Activated CD4-positive, CD25-positive, alpha-beta regulatory T cell treated with anti-CD3 and anti-CD28 coated beads, Interleukin-2, amount 50 U/mL, for 72 hours (primary cell): ENCODE results near the gene IFNGR2.
A peak's percentile ranks its signal among the peaks of the same experiment; 100 is the strongest.
"Not testable (repeated sequence)": the region's sequence is repeated elsewhere in the genome, so short reads cannot be mapped to it uniquely, and the experiment has no call there.

Experiments used
- DNase-seq: peaks from one replicate; pipeline ENCODE4 v3.0.0; 2021

Gene IFNGR2, protein sequence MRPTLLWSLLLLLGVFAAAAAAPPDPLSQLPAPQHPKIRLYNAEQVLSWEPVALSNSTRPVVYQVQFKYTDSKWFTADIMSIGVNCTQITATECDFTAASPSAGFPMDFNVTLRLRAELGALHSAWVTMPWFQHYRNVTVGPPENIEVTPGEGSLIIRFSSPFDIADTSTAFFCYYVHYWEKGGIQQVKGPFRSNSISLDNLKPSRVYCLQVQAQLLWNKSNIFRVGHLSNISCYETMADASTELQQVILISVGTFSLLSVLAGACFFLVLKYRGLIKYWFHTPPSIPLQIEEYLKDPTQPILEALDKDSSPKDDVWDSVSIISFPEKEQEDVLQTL

DNA sequence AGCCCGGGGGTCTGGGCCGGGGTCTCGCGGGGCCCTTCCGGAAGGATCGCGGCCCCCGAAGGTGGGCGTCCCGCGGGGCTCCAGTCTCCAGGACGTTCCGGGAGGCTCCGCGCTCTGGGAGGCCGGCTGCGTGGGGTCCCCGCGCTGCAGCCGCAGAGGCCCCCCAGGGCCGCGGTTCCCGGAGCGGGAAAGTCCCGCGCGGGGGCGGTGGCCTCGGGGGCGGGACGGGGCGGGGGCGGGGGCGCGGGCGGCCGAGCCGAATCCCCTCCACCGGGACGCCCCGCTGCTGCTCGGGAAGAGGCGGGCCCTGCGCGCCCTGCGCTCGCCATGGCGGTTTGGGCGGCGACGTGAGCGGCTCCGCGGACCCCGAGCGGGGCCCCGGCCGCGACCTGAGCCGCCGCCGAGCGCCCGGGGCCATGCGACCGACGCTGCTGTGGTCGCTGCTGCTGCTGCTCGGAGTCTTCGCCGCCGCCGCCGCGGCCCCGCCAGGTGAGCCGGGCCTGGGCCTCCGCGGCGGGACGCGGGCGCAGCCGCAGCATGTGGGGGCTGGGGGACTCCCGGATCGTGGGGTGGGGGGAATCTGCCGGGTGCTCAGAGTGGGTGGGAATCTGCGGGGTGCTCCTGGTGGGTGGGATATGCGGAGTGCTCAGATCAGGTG lies at the start of gene IFNGR2:
TSS of gene IFNGR2 (plus strand) at position 286 of the 658 bp plus-strand sequence. CDS start at position 417, 131 bp downstream.
- peak; percentile 52 for DNase-seq

DNA sequence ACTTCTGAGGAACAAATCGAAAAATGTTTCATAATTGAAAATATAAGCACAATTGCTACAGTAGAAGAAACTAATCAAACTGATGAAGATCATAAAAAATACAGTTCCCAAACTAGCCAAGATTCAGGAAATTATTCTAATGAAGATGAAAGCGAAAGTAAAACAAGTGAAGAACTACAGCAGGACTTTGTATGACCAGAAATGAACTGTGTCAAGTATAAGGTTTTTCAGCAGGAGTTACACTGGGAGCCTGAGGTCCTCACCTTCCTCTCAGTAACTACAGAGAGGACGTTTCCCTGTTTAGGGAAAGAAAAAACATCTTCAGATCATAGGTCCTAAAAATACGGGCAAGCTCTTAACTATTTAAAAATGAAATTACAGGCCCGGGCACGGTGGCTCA lies 47.9 kb upstream of the IFNGR2 start:
- no peak for DNase-seq

DNA sequence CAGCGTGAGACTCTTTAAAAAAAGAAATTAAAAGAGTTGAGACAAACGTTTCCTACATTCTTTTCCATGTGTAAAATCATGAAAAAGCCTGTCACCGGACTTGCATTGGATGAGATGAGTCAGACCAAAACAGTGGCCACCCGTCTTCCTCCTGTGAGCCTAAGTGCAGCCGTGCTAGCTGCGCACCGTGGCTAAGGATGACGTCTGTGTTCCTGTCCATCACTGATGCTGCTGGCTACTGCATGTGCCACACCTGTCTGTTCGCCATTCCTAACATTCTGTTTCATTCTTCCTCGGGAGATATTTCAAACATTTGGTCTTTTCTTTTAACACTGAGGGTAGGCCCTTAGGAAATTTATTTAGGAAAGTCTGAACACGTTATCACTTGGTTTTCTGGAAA lies 47.2 kb upstream of the IFNGR2 start:
- no peak for DNase-seq

DNA sequence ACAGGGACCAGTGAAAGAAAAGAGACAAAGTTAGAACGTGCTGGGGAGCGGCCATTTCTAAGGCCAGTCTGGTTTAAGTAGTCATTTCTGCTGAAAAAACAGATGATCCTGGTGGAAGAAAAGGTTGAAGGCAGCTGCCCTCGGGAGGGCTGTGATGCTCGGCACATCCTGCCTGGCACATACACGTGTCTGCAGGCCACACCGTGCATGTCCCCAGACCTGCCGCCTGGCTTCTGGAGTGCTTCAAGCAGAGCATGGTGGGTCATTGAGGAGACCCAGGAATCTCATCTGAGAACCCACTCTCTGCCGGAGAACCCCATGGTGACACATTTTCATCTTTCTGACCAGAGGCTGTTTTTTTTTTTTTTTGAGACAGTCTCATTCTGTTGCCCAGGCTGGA lies 46.0 kb upstream of the IFNGR2 start:
- DNase-seq: no peak

DNA sequence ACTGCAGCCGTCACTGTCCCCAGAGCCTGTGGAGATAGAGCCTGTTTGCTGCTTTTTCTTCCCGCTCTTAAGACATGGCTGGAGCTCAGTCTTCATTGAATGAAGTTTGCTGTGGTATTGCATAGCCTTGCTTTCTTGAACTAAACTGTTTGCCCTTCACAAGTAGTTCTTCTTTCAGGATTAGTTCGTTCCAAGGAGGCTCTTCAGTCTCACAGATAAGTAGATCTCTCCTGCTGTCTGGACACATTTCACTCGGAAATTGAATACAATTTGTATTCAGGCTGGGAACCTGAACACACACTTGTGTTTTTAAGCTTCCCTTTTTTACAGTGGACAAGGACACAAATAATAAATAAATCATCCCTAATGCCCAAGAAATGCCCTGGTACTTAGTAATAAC lies 43.8 kb upstream of the IFNGR2 start:
- DNase-seq: no peak

DNA sequence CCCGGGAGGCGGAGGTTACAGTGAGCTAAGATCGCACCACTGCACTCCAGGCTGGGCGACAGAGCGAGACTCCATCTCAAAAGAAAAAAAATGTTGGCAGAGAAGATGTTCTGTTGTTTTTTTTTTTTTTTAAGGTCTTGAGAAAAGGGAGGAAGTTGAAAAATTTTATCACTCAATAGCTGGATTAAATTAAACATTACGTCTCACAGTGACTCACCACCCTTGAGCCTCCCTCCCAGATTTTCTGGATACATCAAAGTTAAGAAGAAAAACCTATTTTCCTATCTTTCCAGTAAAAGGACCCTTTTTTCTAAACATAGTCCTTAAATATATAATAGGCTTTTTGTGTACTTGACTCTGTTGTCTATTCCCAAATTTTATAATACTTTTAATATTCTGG lies 42.9 kb upstream of the IFNGR2 start:
- no peak for DNase-seq

DNA sequence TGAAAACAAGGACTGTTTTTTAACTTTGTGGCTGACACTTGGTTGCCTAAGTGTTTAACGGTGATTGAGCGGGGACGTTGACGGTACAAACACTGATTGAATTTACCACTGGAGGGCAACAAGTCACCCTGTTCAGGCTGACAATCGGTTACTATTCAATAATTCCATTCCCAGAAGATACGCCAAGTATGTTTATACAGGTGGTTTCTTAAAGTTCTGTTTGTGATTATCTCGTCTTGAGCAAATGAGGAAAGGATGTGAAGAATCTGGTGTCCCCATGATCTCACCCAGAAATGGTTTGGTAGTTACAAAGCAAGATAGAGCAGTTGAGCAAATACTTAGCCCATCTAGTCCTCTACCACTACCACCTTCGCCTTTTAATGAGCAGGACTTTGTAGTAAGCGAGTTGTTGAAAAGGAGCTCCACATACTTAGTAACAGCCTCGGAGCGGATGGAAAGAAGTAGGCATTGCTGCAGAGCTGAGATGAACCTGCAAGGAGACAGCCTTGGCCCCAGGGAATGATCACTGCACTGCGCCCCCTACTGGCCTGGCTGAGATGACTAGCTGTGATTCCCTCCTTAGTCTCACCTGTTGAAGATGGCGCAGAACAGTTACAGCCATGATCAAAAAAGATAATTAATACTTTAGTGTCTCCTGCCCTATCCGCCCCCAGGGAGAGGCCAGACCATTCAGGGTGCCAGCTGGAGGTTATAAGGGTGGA lies 42.2 kb upstream of the IFNGR2 start:
- DNase-seq: peak; percentile 90

DNA sequence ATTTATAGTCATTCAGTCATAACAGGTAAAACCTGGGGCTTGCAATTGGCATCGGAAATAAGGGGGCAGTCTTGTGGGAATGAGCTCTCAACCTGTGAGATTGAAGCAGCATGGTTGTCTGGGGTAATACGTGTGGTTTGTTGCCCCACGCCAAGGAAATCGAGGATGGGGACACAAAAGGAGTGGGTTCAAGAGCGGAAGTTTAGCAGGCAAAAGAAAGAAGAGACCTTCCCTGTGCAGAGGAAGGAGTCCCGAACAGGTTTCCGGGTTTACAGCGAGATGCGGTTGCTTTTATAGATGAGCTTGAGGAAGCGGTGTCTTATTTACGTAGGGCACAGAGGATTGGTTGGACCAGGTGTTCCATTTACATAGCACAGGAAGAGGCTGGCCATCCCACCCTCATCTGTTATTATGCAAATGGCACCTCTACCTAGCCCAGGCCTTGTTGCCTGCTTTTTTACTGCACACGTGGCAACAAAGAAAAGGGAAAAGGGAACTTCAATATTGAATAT lies 41.1 kb upstream of the IFNGR2 start:
- peak; percentile 53 for DNase-seq

DNA sequence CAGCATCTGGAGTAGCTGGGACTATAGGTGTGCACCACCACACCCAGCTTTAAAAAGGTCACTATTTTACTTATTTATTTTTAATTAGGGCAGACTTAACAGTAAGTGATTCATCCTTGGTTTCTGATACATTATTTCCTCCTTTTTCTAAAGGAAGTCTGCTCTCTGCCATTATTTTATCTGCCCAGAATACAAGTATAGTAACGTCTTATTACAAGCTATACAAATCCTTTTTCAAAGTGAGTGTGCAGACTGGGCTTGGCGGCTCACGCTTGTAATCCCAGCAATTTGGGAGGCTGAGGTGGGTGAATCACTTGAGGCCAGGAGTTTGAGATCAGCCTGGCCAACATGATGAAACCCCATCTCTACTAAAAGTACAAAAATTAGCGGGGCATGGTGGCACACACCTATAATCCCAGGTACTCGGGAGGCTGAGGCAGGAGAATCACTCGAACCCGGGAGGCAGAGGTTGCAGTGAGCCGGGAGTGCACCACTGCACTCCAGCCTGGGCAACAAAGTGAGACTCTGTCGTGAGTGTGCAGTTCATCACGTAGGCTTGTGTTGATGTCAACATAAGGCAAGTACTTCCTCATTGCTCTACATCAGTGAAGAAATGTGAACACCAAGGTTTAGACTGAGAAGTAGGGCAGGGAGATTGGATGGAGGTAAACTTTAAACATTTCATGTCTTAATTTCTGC lies 39.2 kb upstream of the IFNGR2 start:
- not testable (repeated sequence) for DNase-seq

DNA sequence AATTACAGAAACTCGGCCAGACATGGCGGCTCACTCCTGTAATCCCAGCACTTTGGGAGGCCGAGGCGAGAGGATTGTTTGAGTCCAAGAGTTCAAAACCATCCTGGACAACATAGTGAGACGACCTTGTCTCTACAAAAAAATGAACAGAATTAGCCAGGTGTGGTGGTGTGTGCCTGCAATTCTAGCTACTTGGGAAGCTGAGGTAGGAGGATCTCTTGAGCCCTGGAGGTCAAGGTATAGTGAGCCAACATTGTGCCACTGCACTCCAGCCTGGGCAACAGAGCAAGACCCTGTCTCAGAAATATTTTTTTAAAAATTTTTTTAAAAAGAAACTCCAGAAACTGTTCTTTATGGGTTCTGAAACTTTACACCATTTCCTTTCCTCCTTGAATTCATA lies 38.4 kb upstream of the IFNGR2 start:
- no peak for DNase-seq

DNA sequence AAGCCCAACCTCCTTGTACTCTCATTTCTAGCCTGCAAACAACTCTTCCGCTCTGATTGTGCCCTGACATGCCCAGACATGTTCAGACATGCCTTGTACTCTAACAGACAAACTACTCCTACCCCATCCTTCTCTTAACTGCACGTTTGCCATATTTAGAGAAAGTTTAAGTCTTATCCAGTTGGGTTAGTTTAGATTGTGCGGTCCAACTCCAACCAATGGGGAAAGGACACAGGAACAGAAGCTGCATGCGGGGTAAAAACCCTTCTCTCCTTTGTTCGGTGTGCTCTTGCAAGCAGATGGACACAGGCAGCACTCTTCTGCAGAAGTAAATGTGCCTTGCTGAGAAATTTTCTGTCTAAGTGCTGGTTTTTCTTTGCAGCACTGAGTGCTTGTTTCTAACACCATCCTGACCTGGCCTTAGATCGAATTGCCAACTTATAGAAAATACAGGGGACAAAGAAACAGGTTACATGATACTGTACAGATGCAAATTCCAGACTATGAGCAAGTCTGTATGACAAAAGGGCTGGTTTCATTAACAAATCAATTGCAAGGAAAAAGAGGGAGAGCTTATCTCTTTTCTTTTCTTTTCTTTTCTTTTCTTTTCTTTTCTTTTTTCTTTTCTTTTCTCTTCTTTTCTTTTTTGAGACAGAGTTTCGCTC lies 35.8 kb upstream of the IFNGR2 start:
- no peak for DNase-seq

DNA sequence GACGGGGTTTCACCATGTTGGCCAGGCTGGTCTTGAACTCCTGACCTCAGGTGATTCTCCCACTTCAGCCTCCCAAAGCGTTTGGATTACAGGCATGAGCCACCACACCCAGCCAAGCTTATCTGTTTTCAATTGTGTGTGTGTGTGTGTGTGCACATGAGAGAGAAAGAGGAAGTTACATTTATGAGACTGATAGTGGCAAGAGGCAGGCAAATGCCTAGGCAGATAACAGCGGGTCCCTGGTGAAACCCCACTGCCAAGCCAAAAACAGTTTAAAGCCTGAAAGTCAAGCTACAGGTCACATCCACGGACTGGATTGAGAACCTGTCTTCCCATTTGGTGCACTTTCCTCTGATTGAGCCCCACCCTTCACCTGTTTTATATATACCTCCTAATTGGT lies 35.1 kb upstream of the IFNGR2 start:
- DNase-seq: no peak

DNA sequence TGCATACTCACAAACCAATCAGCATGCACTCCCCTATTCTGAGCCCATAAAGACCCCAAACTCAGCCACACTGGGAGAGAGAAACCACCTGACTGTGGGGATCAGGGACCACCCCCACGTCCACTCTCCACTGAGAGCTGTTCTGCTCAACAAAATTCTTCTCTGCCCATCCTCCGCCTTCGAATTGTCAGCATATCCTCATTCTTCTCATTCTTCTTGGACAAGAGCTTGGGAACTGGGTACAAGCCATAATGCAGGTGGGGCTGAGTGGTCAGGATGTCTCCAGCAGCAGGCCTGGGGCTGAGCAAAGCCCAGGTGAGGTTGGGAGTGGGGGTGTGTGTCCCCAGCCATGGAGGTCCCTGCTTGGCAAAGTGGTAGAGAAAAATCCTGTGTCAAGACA lies 34.6 kb upstream of the IFNGR2 start:
- no peak for DNase-seq

DNA sequence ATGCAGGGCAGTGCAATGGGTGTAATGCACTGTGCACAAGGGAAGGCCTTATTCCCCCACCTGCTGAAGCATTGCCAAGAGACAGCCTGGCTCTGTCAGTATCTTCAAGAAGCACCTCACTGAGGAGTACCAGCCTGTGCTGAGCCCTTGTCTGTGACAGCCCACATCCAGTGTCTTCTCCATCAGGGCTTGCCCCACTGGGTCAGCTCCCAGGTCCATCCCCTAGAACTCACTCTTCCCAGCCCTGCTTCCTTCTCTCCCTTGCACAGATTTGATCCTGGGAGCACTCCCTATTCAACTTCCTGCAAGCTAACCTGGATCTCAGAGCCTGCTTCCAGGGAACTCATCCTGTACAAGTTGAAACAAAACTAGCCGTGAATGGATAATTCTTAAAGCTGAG lies 33.6 kb upstream of the IFNGR2 start:
- DNase-seq: no peak

DNA sequence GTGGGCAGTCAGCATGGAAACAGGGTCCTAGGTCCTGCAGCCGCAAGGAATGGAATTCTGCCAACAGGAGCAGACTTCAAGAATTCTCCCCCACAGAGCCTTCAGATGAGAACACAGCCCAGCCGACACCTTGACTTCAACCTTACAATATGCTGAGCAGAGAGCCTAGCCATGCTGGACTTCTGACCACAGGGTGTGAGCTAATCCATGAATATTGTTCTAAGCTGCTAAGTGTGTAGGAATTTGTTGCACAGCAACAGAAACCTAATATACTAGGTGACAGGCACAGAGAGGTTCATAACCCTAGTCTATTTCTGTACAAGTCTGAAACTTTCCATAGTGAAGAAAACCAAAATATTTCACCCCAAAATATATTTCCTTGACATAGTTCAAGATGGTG lies 32.9 kb upstream of the IFNGR2 start:
- no peak for DNase-seq

DNA sequence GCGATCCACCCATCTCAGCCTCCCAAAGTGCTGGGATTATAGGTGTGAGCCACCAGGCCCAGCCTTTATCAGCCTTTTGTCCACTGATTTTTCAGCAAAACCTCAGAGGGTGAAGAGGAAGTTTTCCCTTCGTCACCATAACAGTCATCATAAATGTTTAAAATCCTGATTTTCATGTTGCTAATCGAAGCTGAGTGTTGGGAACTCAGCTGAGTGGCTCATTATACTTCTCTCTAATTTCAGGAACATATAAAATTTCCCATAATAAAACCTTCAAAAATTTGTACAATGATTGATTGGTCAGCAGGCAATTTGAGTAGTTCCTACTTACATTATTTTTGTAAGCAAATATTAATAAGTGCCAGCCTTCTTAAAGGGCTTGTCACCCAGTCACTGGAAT lies 31.8 kb upstream of the IFNGR2 start:
- no peak for DNase-seq

DNA sequence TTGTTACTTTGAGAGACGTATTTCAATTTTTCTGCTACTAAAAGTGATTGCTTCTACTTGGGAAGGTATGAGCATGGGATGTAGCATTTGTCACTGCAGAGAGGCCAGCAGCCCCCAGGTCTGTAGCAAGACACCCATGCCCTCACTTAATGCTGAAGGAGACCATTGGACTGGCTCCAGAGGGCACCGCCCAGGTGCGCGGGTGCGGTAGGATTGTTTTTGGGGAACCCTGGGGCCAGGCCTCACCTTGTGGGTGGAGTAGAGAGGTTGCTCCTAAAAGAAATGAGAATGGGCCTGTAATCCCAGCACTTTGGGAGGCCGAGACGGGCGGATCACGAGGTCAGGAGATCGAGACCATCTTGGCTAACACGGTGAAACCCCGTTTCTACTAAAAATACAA lies 30.6 kb upstream of the IFNGR2 start:
- no peak for DNase-seq

DNA sequence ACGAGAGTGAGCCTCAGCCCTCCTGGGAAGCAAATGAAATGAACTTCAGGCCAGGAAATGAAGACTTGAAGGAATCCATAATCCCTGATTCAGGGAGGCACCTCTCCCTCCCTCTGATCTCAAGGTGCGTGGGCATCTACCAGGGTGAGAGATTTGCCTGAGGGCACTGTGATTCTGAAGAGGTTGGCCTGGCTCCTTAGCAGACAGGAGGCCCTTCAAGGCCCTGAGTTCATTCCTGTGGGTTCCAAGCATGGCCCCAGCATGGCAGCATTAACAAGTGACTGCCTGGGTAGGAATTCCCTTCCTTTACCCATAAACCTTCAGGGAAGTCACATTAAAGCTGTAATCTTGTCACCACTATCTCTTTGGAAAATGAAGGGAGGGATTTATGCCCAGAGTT lies 29.8 kb upstream of the IFNGR2 start:
- DNase-seq: no peak

DNA sequence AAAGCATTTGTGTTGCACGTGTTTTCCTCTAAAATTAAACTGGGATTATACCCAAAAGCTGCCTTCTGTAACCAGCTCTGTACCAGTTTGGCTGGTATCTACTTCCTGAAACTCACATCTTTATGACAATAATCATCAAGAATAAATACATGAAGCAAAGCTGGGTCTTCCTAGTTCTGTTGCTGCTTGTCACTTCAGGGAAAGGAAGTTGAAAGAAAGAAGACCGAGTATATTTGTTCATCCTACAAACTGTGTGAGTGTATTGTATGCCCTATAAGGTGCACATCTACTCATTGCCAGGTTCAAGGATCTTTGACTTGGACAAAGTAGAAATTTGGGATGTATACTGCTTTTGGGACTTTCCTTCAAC lies 29.1 kb upstream of the IFNGR2 start:
- no peak for DNase-seq

DNA sequence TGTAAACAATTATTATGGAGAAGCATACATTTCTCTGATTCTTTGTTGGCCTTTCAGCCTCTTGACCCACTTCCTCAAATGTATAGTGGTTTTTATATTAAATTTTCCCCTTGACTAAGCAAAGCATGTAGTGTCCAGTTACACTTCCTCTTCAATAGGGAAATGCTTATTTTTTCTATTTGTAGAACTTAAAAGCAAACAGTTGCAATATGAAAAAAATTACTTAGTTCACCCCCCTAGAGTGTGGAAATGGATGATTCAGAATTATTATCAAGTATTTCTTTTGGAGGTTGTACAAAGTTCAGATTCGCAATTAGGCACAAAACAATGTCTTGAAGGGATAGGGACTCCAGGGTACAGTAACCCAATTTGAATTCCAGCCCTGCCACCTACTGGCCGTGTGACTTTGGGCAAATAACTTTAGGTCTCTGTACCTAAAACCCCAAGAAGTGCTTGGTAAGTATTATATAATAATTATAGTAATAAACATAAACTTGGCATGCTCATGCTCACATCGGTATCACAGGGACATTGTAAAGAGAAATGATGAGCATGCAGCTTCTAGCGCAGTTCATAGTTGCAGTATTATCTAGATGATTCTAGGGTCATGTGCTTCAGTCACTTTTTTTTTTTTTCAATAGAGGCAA lies 28.6 kb upstream of the IFNGR2 start:
- DNase-seq: no peak

DNA sequence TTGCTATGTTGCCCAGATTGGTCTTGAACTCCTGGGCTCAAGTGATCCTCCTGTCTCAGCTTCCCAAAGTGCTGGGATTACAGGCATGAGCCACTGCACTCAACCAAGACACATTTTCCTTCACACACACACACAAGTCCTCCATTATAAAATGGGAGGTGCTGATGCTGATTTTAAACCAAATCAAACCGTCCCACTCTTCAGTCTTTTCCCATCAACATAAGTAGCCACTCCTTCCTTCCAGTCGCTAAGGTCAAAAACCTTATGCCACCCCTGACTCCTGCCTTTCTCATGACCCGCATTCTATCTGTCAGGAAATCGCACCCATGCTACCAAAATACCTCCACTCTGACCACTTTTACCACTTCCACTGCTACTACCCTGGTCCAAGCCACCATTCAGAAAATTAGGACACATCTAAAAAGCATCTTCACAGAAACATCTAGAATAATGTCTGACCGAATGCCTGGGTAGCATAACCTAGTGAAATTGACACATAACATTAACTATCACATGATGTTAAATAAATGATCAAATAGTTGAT lies 28.0 kb upstream of the IFNGR2 start:
- DNase-seq: no peak
